ENCODE data around the gene TBC1D2.

GRCh38 chr9:98180996-98181395 is 74.5 kb downstream of the TBC1D2 start:
- no peak for TF ChIP-seq CTCF (conservative IDR thresholded peaks at IDR 0.05 in 1 of 2, IDR thresholded peaks at IDR 0.05 in 1 of 2; ENCODE audit: low read depth in 1 of 2, low read length in 2 of 2)
- no peak for TF ChIP-seq EZH2 (IDR thresholded peaks at IDR 0.05; ENCODE audit: low read length, missing control alignments)

Data from fibroblast of lung (primary cell).